SK-N-SH (cell line): ENCODE data around the gene SEMA3C.

Experiments
- EP300 ChIP-seq, 2 experiments: IDR thresholded peaks; 2 replicates each; pipeline versions ENCODE4 v1.4.0 to v1.6.1; 2012; ENCODE audit warnings: borderline replicate concordance in 1 of 2, low read depth in 1 of 2, low read length in 1 of 2
- EZH2phosphoT487 ChIP-seq: fragments of 200-600 bp; sonication (generic); IDR thresholded peaks from 2 replicates; pipeline ENCODE4 v1.6.1; 2017; ENCODE audit warnings: low read depth, mixed run types, mild to moderate bottlenecking, antibody characterized with exemption, moderate library complexity, borderline replicate concordance
- FOXM1 ChIP-seq: IDR thresholded peaks from 2 replicates; pipeline ENCODE4 v1.4.0; 2012; ENCODE audit warnings: low read depth, mild to moderate bottlenecking
- GABPA ChIP-seq: IDR thresholded peaks from 2 replicates; pipeline ENCODE4 v1.4.0; 2012; ENCODE audit warnings: low read depth, mild to moderate bottlenecking
- NRF1 ChIP-seq: IDR thresholded peaks from 2 replicates; pipeline ENCODE4 v1.6.1; 2012; ENCODE audit warnings: low read depth, mild to moderate bottlenecking, low read length
- RCOR1 ChIP-seq: fragments of 150-350 bp; IDR thresholded peaks from 2 replicates; pipeline ENCODE4 v1.6.1; 2017; ENCODE audit warnings: antibody characterized with exemption, low read length
- SMC3 ChIP-seq: IDR thresholded peaks from 2 replicates; pipeline ENCODE4 v1.6.1; 2012; ENCODE audit warnings: low read depth, low read length, improper control_type of control experiment
- TAF1 ChIP-seq: IDR thresholded peaks from 2 replicates; pipeline ENCODE4 v1.6.1; 2012; ENCODE audit warnings: low read depth, mild to moderate bottlenecking, low read length, moderate library complexity, borderline replicate concordance
- YY1 ChIP-seq: IDR thresholded peaks from 2 replicates; pipeline ENCODE4 v1.4.0; 2012; ENCODE audit warnings: low read depth, mild to moderate bottlenecking
- TF ChIP-seq, protein P1 (sequence below): fragments of 200-600 bp; sonication (generic); IDR thresholded peaks from 2 replicates; pipeline ENCODE4 v1.6.1; 2017; ENCODE audit warnings: antibody characterized with exemption, mild to moderate bottlenecking, moderate library complexity
- TF ChIP-seq, protein P2 (sequence below): fragments of 150-350 bp; IDR thresholded peaks from 2 replicates; pipeline ENCODE4 v1.6.1; 2016; ENCODE audit warnings: mild to moderate bottlenecking, low read depth, low read length

DNA sequence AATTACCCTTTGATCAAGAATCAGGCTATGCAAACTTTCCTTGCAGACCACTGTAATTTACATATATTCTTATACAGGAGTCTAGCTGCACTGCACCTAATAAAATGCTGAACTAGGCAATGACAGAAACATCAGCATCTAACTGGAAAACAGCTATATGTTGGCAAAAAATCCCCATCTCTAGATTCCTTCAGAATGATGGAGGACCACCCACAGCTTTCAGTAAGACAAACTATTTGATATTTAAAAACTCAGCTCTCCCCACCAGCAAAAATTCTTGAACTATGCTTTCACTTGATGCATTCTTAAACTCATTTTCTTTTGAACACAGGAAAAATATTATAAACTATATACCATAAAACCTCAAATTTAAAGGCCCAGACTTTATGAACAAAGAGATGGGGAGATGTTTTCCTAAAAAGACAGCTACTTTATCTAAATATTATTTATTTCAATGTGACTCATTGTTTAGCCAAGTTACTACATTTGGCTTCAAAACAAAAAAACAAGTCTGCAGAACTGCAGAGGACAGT lies 77.4 kb downstream of the SEMA3C start:
- TF ChIP-seq YY1: no peak
- TF ChIP-seq, protein P1, sequence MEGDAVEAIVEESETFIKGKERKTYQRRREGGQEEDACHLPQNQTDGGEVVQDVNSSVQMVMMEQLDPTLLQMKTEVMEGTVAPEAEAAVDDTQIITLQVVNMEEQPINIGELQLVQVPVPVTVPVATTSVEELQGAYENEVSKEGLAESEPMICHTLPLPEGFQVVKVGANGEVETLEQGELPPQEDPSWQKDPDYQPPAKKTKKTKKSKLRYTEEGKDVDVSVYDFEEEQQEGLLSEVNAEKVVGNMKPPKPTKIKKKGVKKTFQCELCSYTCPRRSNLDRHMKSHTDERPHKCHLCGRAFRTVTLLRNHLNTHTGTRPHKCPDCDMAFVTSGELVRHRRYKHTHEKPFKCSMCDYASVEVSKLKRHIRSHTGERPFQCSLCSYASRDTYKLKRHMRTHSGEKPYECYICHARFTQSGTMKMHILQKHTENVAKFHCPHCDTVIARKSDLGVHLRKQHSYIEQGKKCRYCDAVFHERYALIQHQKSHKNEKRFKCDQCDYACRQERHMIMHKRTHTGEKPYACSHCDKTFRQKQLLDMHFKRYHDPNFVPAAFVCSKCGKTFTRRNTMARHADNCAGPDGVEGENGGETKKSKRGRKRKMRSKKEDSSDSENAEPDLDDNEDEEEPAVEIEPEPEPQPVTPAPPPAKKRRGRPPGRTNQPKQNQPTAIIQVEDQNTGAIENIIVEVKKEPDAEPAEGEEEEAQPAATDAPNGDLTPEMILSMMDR: no peak
- no peak for TF ChIP-seq FOXM1
- TF ChIP-seq EP300 (IDR thresholded peaks at IDR 0.05; ENCODE audit: borderline replicate concordance in 1 of 2, low read depth in 1 of 2, low read length in 1 of 2): no peak
- no peak for TF ChIP-seq RCOR1
- TF ChIP-seq, protein P2, sequence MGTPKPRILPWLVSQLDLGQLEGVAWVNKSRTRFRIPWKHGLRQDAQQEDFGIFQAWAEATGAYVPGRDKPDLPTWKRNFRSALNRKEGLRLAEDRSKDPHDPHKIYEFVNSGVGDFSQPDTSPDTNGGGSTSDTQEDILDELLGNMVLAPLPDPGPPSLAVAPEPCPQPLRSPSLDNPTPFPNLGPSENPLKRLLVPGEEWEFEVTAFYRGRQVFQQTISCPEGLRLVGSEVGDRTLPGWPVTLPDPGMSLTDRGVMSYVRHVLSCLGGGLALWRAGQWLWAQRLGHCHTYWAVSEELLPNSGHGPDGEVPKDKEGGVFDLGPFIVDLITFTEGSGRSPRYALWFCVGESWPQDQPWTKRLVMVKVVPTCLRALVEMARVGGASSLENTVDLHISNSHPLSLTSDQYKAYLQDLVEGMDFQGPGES: no peak
- TF ChIP-seq EZH2phosphoT487: no peak
- TF ChIP-seq GABPA: no peak
- no peak for TF ChIP-seq SMC3
- no peak for TF ChIP-seq NRF1
- no peak for TF ChIP-seq TAF1
